ENCODE data around the gene SCARF1.

GRCh38 chr17:1616101-1616500 is 29.4 kb downstream of the SCARF1 start:
- TF ChIP-seq POLR2A (IDR thresholded peaks at IDR 0.05; ENCODE audit: low read length) (no peak), GATA1 (IDR thresholded peaks at IDR 0.05; ENCODE audit: low read depth, low read length) (no peak)
